Measurements from ENCODE around the gene MROH9. TPM values are rescaled to one million over a fixed set of nuclear protein-coding genes. Genes with fewer than 3 reads are reported as not detected.

Gene MROH9
- polyA plus RNA-seq, 1 donor from 2014 or later = not detected

DNA sequence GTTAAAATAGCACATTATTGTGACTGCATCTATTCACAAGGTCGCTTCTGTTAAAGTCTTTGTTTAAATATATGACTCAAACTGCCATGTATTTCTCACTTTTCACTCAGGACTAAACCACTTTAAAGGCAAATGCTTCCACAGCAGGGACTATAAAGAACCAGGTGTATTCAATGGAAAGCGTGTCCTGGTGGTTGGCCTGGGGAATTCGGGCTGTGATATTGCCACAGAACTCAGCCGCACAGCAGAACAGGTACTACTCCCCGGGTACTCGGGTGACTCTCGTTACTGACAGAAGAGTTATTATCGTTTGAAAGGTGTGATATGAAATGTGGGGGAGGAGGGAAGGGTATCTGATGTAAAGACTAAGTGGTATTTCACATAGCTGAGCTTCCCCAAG, 172.6 kb downstream of the MROH9 start:
- H3K27ac ChIP-seq (ENCODE audit: low read length) = no peak overlapping the region
- no peaks in the 10 kb centered on the region for H4K20me1 ChIP-seq (ENCODE audit: insufficient read depth)
- no peaks in the 10 kb centered on the region for H3K9me2 ChIP-seq (ENCODE audit: insufficient read depth, low read length)
- no peaks in the 10 kb centered on the region for H3K79me2 ChIP-seq (replicated peaks; ENCODE audit: insufficient read depth, low read length)
- H3K27me3 ChIP-seq (ENCODE audit: insufficient read depth, low read depth, low read length) = no peaks in the 10 kb centered on the region
- no peak overlapping the region for H2AFZ ChIP-seq (ENCODE audit: low read depth, low read length)
- TF ChIP-seq, protein P1, sequence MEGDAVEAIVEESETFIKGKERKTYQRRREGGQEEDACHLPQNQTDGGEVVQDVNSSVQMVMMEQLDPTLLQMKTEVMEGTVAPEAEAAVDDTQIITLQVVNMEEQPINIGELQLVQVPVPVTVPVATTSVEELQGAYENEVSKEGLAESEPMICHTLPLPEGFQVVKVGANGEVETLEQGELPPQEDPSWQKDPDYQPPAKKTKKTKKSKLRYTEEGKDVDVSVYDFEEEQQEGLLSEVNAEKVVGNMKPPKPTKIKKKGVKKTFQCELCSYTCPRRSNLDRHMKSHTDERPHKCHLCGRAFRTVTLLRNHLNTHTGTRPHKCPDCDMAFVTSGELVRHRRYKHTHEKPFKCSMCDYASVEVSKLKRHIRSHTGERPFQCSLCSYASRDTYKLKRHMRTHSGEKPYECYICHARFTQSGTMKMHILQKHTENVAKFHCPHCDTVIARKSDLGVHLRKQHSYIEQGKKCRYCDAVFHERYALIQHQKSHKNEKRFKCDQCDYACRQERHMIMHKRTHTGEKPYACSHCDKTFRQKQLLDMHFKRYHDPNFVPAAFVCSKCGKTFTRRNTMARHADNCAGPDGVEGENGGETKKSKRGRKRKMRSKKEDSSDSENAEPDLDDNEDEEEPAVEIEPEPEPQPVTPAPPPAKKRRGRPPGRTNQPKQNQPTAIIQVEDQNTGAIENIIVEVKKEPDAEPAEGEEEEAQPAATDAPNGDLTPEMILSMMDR (IDR thresholded peaks at IDR 0.05; ENCODE audit: poor library complexity, severe bottlenecking) = no peak
- TF ChIP-seq RAD21 (conservative IDR thresholded peaks at IDR 0.05) = no peak
- no peak for TF ChIP-seq TAF1 (IDR thresholded peaks at IDR 0.05; ENCODE audit: low read depth)
- TF ChIP-seq POLR2AphosphoS5 (IDR thresholded peaks at IDR 0.05) = no peak
- no peak for TF ChIP-seq EP300 (conservative IDR thresholded peaks at IDR 0.05; ENCODE audit: poor library complexity, severe bottlenecking)
- TF ChIP-seq SMC3 (conservative IDR thresholded peaks at IDR 0.05; ENCODE audit: poor library complexity) = no peak
- no peak for TF ChIP-seq MXI1 (conservative IDR thresholded peaks at IDR 0.05; ENCODE audit: poor library complexity, severe bottlenecking)
- no peak for TF ChIP-seq EZH2 (IDR thresholded peaks at IDR 0.05; ENCODE audit: borderline replicate concordance, insufficient read depth, low read length, poor library complexity, severe bottlenecking)
- TF ChIP-seq, protein P2, sequence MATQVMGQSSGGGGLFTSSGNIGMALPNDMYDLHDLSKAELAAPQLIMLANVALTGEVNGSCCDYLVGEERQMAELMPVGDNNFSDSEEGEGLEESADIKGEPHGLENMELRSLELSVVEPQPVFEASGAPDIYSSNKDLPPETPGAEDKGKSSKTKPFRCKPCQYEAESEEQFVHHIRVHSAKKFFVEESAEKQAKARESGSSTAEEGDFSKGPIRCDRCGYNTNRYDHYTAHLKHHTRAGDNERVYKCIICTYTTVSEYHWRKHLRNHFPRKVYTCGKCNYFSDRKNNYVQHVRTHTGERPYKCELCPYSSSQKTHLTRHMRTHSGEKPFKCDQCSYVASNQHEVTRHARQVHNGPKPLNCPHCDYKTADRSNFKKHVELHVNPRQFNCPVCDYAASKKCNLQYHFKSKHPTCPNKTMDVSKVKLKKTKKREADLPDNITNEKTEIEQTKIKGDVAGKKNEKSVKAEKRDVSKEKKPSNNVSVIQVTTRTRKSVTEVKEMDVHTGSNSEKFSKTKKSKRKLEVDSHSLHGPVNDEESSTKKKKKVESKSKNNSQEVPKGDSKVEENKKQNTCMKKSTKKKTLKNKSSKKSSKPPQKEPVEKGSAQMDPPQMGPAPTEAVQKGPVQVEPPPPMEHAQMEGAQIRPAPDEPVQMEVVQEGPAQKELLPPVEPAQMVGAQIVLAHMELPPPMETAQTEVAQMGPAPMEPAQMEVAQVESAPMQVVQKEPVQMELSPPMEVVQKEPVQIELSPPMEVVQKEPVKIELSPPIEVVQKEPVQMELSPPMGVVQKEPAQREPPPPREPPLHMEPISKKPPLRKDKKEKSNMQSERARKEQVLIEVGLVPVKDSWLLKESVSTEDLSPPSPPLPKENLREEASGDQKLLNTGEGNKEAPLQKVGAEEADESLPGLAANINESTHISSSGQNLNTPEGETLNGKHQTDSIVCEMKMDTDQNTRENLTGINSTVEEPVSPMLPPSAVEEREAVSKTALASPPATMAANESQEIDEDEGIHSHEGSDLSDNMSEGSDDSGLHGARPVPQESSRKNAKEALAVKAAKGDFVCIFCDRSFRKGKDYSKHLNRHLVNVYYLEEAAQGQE (IDR thresholded peaks at IDR 0.05; ENCODE audit: borderline replicate concordance) = no peak
- no peaks in the 10 kb centered on the region for H3K9me3 ChIP-seq (ENCODE audit: low read length)
- H3K9ac ChIP-seq (ENCODE audit: low read length) = no peak overlapping the region
- no peak overlapping the region for H3K4me3 ChIP-seq (ENCODE audit: low read length)
- no peaks in the 10 kb centered on the region for H3K36me3 ChIP-seq (ENCODE audit: insufficient read depth, low read length)
- no peaks in the 10 kb centered on the region for H3F3A ChIP-seq (ENCODE audit: insufficient read depth, low read length, poor library complexity, severe bottlenecking)
- no peak overlapping the region for H3K4me2 ChIP-seq (ENCODE audit: low read length)

DNA sequence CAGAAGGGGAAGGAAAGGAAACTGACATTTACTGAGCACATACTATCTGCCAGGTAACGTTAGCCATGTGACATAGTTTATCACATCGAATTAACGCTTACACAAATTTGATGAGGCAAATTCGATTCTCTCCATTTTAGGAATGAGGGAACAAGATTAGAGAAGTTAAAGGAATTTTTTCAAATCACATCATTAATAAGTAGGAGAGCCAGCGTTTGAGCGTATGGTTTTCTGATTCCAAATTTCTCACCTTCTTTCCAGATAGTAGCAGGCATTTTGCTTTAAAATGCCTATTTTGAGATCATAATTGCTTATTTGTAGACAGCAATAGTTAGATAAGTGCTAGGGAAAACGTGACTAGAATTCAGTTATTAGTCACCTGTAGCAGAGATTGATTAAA, 174.6 kb downstream of the MROH9 start:
- Histone ChIP-seq H3K9me3 (ENCODE audit: low read length) (no peaks in the 10 kb centered on the region), H3K27ac (ENCODE audit: low read length) (no peak overlapping the region), H4K20me1 (ENCODE audit: insufficient read depth) (no peaks in the 10 kb centered on the region), H2AFZ (ENCODE audit: low read depth, low read length) (no peak overlapping the region), H3F3A (ENCODE audit: insufficient read depth, low read length, poor library complexity, severe bottlenecking) (no peaks in the 10 kb centered on the region), H3K9ac (ENCODE audit: low read length) (no peak overlapping the region), H3K79me2 (replicated peaks; ENCODE audit: insufficient read depth, low read length) (no peaks in the 10 kb centered on the region), H3K36me3 (ENCODE audit: insufficient read depth, low read length) (no peaks in the 10 kb centered on the region), H3K9me2 (ENCODE audit: insufficient read depth, low read length) (no peaks in the 10 kb centered on the region), H3K4me2 (ENCODE audit: low read length) (no peak overlapping the region), H3K4me3 (ENCODE audit: low read length) (no peak overlapping the region), H3K27me3 (ENCODE audit: insufficient read depth, low read depth, low read length) (no peaks in the 10 kb centered on the region)
- no peak for TF ChIP-seq POLR2AphosphoS5 (IDR thresholded peaks at IDR 0.05)

All from neural cell (in vitro differentiated cells).